Measurements from ENCODE around the gene PSME3. TPM values are rescaled to one million over a fixed set of nuclear protein-coding genes. Genes with fewer than 3 reads are reported as not detected.
A peak's percentile ranks its signal among the peaks of the same experiment; 100 is the strongest.

PSME3 gene, protein sequence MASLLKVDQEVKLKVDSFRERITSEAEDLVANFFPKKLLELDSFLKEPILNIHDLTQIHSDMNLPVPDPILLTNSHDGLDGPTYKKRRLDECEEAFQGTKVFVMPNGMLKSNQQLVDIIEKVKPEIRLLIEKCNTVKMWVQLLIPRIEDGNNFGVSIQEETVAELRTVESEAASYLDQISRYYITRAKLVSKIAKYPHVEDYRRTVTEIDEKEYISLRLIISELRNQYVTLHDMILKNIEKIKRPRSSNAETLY
- 108 TPM for polyA plus RNA-seq (2013, experiment 1 of 2)
- 107 TPM for polyA plus RNA-seq (2013, experiment 2 of 2)

DNA sequence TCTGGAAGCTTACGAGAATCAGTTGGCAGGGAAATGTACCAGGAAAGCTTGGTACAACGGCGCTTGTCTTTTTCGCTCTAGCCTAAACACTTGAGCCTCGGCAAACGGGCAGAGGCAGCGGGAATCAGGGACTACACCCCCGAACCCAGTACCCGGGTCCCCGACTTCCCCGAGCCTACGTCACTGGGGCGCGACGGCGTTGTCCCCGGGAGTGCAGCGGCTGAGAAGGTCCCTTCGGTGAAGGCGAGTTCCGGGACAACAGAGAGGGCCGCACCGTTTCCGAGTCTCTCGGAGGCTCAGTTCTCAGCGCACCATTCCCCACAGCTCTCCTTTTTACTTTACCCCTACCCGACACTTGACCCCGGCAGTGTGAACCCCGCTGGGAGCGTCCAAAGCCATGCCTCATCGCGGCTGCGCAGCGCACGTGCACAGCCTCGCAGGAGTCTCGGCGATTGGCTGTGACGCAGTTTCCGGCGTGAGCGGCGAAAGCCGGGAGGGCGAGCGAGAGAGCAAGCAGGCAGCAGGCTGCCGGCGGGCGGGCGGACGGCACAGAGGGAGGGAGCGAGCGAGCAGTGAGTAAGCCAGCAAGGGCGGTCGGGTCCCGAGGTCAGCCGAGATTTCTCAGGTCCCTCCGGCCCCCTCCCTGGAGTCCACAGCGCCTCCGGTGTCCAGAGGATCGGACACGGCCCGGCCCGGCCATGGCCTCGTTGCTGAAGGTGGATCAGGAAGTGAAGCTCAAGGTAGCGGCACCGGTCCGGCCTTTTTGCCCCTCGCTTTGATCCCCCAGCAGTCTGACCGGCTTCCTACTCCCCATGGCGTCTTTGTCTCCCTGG, at the start of gene PSME3:
PSME3 (plus strand) TSS at position 464 of the 833 bp plus-strand sequence; CDS start at position 699, 235 bp downstream.
- Histone ChIP-seq H3K18ac (ENCODE audit: low read depth in 1 of 2, low read length in 2 of 2) (peak within 1 kb of the TSS; percentile 82 to 91), H3K4me2 (ENCODE audit: low read length, poor library complexity, severe bottlenecking) (peak within 1 kb of the TSS; percentile 97), H3K14ac (ENCODE audit: low read length in 2 of 2) (peak within 1 kb of the TSS; percentile 26 to 93), H2BK15ac (ENCODE audit: low read depth, poor library complexity, severe bottlenecking) (peak within 1 kb of the TSS; percentile 62), H2BK120ac (ENCODE audit: low read depth, low read length) (no peak within 1 kb of the TSS), H3K27ac (ENCODE audit: low read length, poor library complexity, severe bottlenecking) (peak within 1 kb of the TSS; percentile 70), H2AK5ac (ENCODE audit: low read length, severe bottlenecking) (no peak within 1 kb of the TSS), H3K4me3 (ENCODE audit: insufficient read depth in 1 of 2, low read depth in 1 of 2, low read length in 2 of 2) (peak within 1 kb of the TSS; percentile 93 to 94), H3K4ac (ENCODE audit: low read depth in 1 of 2, low read length in 2 of 2) (peak within 1 kb of the TSS; percentile 71 to 89), H3K36me3 (ENCODE audit: control insufficient read depth in 1 of 2, insufficient read depth in 2 of 2, low read depth in 1 of 2, low read length in 2 of 2) (peaks cover 27 to 36% of the 10 kb centered on the region in 2 experiments), H2AFZ (ENCODE audit: low read depth, low read length) (peak within 1 kb of the TSS; percentile 95), H3K4me1 (ENCODE audit: control insufficient read depth, insufficient read depth, low read depth, low read length) (peaks cover 3% of the 10 kb centered on the region), H3K27me3 (ENCODE audit: control insufficient read depth in 1 of 2, insufficient read depth in 1 of 2, low read length in 2 of 2) (peaks cover 0 to 8% of the 10 kb centered on the region in 2 experiments), H2BK5ac (ENCODE audit: low read depth, low read length, poor library complexity, severe bottlenecking) (peak within 1 kb of the TSS; percentile 10), H2BK12ac (ENCODE audit: low read length in 2 of 2) (peak within 1 kb of the TSS in 1 of 2 experiments; percentile 61), H3K23ac (ENCODE audit: low read length in 2 of 2) (peak within 1 kb of the TSS; percentile 2 to 42), H3K79me1 (replicated peaks; ENCODE audit: low read length, poor library complexity, severe bottlenecking) (peaks cover 21% of the 10 kb centered on the region), H3K9ac (ENCODE audit: low read length) (peak within 1 kb of the TSS; percentile 99), H3K9me3 (ENCODE audit: control insufficient read depth, low read length) (no peaks in the 10 kb centered on the region), H4K8ac (ENCODE audit: low read length) (peak within 1 kb of the TSS; percentile 98), H4K91ac (ENCODE audit: low read length) (peak within 1 kb of the TSS; percentile 65)
- under 1% methylated on average over 60 of the region's 71 CpGs for WGBS
- DNase-seq = peak; percentile 93

GRCh38 chr17:42783791-42784138, 49.4 kb upstream of the PSME3 start:
- H2AFZ ChIP-seq (ENCODE audit: low read depth, low read length) = no peak overlapping the region

GRCh38 chr17:42784409-42784808, 48.8 kb upstream of the PSME3 start:
- H3K36me3 ChIP-seq (ENCODE audit: control insufficient read depth in 1 of 2, insufficient read depth in 2 of 2, low read depth in 1 of 2, low read length in 2 of 2) = peaks cover 3 to 38% of the 10 kb centered on the region in 2 experiments
- H3K27me3 ChIP-seq (ENCODE audit: control insufficient read depth in 1 of 2, insufficient read depth in 1 of 2, low read length in 2 of 2) = peaks cover 0 to 74% of the 10 kb centered on the region in 2 experiments
- H3K79me1 ChIP-seq (replicated peaks; ENCODE audit: low read length, poor library complexity, severe bottlenecking) = peaks cover 30% of the 10 kb centered on the region
- peaks cover 38% of the 10 kb centered on the region for H3K4me1 ChIP-seq (ENCODE audit: control insufficient read depth, insufficient read depth, low read depth, low read length)
- H3K18ac ChIP-seq (ENCODE audit: low read depth in 1 of 2, low read length in 2 of 2) = no peak overlapping the region
- H3K4ac ChIP-seq (ENCODE audit: low read depth in 1 of 2, low read length in 2 of 2) = no peak overlapping the region
- no peak overlapping the region for H2AK5ac ChIP-seq (ENCODE audit: low read length, severe bottlenecking)
- no peak overlapping the region for H2AFZ ChIP-seq (ENCODE audit: low read depth, low read length)
- H3K4me3 ChIP-seq (ENCODE audit: insufficient read depth in 1 of 2, low read depth in 1 of 2, low read length in 2 of 2) = no peak overlapping the region
- no peak overlapping the region for H3K4me2 ChIP-seq (ENCODE audit: low read length, poor library complexity, severe bottlenecking)
- no peak overlapping the region for H3K9ac ChIP-seq (ENCODE audit: low read length)
- no peaks in the 10 kb centered on the region for H3K9me3 ChIP-seq (ENCODE audit: control insufficient read depth, low read length)
- H2BK12ac ChIP-seq (ENCODE audit: low read length in 2 of 2) = peak overlapping the region in 1 of 2 experiments; percentile 50
- H4K91ac ChIP-seq (ENCODE audit: low read length) = peak overlapping the region; percentile 22
- no peak overlapping the region for H3K23ac ChIP-seq (ENCODE audit: low read length in 2 of 2)
- H2BK5ac ChIP-seq (ENCODE audit: low read depth, low read length, poor library complexity, severe bottlenecking) = no peak overlapping the region
- H3K27ac ChIP-seq (ENCODE audit: low read length, poor library complexity, severe bottlenecking) = no peak overlapping the region
- H4K8ac ChIP-seq (ENCODE audit: low read length) = no peak overlapping the region
- no peak for DNase-seq
- no peak overlapping the region for H2BK120ac ChIP-seq (ENCODE audit: low read depth, low read length)
- H2BK15ac ChIP-seq (ENCODE audit: low read depth, poor library complexity, severe bottlenecking) = no peak overlapping the region
- no peak overlapping the region for H3K14ac ChIP-seq (ENCODE audit: low read length in 2 of 2)
- WGBS = 97% methylated on average over 21 of the region's 25 CpGs

More at GRCh38 chr17:42783791-42784138, 49.4 kb upstream of the PSME3 start:
- Histone ChIP-seq H2BK15ac (ENCODE audit: low read depth, poor library complexity, severe bottlenecking) (peak overlapping the region; percentile 32), H3K4me3 (ENCODE audit: insufficient read depth in 1 of 2, low read depth in 1 of 2, low read length in 2 of 2) (no peak overlapping the region), H3K9ac (ENCODE audit: low read length) (no peak overlapping the region), H3K27me3 (ENCODE audit: control insufficient read depth in 1 of 2, insufficient read depth in 1 of 2, low read length in 2 of 2) (peaks cover 0 to 74% of the 10 kb centered on the region in 2 experiments), H3K4ac (ENCODE audit: low read depth in 1 of 2, low read length in 2 of 2) (no peak overlapping the region), H3K27ac (ENCODE audit: low read length, poor library complexity, severe bottlenecking) (no peak overlapping the region), H3K23ac (ENCODE audit: low read length in 2 of 2) (no peak overlapping the region), H2AK5ac (ENCODE audit: low read length, severe bottlenecking) (no peak overlapping the region), H2BK5ac (ENCODE audit: low read depth, low read length, poor library complexity, severe bottlenecking) (no peak overlapping the region), H2BK12ac (ENCODE audit: low read length in 2 of 2) (no peak overlapping the region), H3K18ac (ENCODE audit: low read depth in 1 of 2, low read length in 2 of 2) (no peak overlapping the region), H3K79me1 (replicated peaks; ENCODE audit: low read length, poor library complexity, severe bottlenecking) (peaks cover 30% of the 10 kb centered on the region), H3K4me1 (ENCODE audit: control insufficient read depth, insufficient read depth, low read depth, low read length) (peaks cover 38% of the 10 kb centered on the region), H4K91ac (ENCODE audit: low read length) (peak overlapping the region; percentile 32), H4K8ac (ENCODE audit: low read length) (no peak overlapping the region), H3K4me2 (ENCODE audit: low read length, poor library complexity, severe bottlenecking) (no peak overlapping the region), H3K36me3 (ENCODE audit: control insufficient read depth in 1 of 2, insufficient read depth in 2 of 2, low read depth in 1 of 2, low read length in 2 of 2) (peaks cover 9 to 42% of the 10 kb centered on the region in 2 experiments), H3K14ac (ENCODE audit: low read length in 2 of 2) (no peak overlapping the region), H2BK120ac (ENCODE audit: low read depth, low read length) (no peak overlapping the region), H3K9me3 (ENCODE audit: control insufficient read depth, low read length) (no peaks in the 10 kb centered on the region)
- WGBS = 85% methylated on average over 22 of the region's 22 CpGs
- DNase-seq = no peak

Measured in mesenchymal stem cell (in vitro differentiated cells and primary cell).